Stimulated activated CD4-positive, alpha-beta T cell treated with anti-CD3 and anti-CD28 coated beads, Interleukin-15, amount 100 ng/mL, for 24 hours (primary cell): Measurements from ENCODE around the gene SERGEF.

Source experiments
- DNase-seq: peaks from one replicate; pipeline ENCODE4 v3.0.0-alpha.2; 2020

The SERGEF gene

GRCh38 chr11:17950644-17951043 lies 62.2 kb downstream of the SERGEF start:
- DNase-seq: no peak

- DNase-seq: no peak
Measured at GRCh38 chr11:17948296-17948695, 64.6 kb downstream of the SERGEF start.

DNA sequence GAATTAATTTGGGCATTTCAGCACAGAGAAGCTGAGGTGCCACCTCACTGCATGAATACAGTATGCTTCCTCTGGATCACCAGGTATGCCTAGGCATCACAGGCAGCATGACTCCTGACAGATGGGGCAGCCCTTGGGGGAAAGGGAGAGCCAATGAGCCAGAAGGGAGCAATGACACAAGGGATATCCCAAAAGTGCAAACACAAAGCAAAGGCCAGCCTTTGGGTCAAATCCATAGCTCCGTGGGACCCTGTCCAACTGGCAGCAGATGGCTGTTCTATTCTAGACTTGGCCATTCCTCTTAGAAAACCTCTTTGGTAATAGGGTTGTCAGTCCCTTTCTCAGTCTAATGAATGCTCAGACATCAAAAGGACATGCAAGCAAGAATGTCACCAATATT lies 73.3 kb downstream of the SERGEF start:
- DNase-seq: no peak

DNA sequence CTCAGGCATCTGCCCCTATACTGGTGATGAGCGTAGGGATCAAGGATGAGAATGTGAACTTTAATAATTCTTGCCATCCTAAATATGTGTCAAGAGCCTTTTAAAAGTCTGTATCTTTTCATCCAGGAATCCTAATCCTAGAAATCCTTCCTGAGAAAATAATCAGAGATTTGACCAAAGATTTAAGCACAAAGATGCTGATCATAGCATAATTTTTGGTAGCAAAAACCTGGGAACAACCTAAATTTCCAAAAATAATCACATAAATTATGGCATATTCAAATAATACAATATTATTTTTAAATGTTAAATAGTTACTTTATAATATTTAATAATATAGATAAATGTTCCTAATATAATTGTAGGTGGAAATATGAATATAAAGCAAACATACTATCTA lies 76.1 kb downstream of the SERGEF start:
- no peak for DNase-seq

DNA sequence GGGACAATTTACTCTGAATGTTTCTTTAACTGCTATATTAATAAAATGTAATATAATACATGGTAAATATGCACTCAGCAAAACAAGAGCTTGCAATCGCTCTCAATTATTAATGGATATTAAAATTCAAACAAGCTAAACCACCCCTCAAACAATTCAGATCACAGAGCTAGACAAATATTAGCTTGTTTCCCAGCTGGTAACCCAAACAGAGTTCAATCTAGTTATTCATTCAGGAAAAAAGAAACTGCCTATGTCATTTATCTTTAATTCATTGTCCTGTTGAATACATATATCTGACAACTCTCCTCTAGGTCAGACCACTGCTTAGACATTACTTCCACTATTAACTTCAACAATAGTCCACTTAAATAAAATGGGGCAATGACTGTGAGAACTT lies 78.7 kb downstream of the SERGEF start:
- no peak for DNase-seq

DNA sequence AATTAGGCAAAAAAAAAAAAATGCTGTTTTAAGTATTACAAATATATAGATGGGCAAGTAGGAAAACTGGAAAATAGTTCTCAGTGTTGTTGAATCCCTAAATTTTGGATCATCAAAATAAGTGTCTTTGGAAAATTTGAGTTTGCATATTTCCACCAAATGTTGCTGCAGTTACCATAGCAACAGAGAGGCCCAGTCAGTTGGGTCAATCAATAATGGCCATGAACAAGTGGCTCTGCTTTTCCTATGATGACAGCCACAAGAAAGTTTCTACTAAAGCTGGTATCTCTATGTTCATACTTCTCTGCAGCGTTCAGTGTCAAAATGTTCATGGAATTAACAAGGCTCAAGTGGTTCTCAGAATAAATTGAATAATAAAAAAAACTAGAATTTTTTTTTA lies 79.1 kb downstream of the SERGEF start:
- no peak for DNase-seq

- DNase-seq: no peak
Measured at GRCh38 chr11:17932472-17932871, 80.4 kb downstream of the SERGEF start.

GRCh38 chr11:17931595-17931994 lies 81.3 kb downstream of the SERGEF start:
- no peak for DNase-seq

- no peak for DNase-seq
Measured at GRCh38 chr11:17930544-17931125, 82.2 kb downstream of the SERGEF start.

DNA sequence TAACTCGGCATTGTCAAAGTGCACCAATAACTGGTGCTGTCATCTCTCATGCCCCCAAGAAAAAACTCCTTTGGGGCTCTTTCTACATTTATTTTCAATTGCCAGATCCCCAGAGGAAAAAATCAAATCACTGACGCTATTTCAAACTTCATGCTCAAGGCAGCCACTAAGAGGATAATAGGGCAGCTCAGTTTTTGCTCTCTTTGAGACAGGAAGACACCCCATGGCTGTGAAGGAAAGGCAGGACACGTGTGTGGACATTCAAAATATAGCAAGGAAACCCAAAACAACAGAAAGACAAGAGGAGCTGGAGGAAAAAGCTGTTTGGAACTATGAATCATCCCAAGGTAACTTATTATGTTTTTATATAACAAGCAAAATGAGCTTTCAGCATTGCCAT lies 83.7 kb downstream of the SERGEF start:
- no peak for DNase-seq

GRCh38 chr11:17927681-17928343 lies 85.0 kb downstream of the SERGEF start:
- no peak for DNase-seq

DNA sequence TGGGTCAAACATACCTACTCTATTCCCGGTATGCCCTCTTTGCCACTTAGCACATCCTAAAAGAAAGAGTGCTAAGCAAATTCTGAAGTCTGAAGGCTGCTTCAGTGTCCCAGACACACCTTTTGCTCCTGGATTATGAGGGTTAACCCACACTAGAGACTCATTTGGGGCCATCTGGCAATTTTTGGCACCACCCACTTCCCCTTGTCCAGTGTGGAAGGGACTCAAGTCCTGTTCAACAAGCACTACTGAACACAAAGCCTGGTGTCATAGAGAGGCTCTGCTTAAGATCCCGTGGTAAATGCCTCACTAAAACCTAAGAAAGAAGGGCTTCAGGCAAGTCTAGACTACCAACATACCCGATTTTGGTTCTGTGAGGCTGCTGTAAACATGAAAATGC lies 85.8 kb downstream of the SERGEF start:
- no peak for DNase-seq

DNA sequence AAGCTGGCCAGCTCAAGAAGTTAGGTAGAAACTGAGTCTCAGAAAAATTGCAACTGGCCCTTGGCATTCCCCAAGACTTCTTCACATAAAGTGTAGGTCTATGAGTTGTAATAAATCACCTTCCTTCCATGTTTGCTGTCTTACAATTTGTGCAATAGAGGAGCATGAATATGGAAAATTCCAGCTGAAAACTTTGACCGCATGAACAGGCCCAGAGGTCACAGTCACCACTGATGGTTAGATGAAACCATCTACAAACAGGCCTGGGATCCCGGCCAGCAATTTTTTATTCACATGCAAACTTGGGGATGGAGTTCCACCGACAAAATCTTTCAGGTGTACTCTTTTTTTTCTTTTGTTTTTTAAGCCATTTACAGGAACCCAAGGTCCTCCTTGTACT lies 88.1 kb downstream of the SERGEF start:
- DNase-seq: no peak

DNA sequence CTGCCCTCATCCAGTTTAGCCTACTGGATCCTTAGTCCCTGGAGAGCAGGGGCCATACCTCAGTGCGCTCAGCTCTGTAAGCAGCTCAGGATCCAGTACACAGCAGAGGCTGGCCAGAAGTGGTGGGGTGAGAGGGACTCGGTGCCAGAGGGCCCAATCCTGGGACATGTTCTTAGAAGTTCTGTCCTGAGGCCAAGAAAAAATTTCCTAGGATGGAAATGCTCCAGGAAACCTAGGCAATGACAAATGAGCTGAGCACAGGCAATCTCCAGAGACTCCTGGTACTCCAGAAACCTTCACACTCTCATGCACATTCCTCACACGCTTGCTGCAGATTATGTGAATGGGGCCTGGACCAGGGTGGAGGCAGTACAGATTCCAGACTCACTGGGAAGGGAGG lies 89.6 kb downstream of the SERGEF start:
- DNase-seq: no peak

- no peak for DNase-seq
Measured at GRCh38 chr11:17922416-17922788, 90.4 kb downstream of the SERGEF start.

DNA sequence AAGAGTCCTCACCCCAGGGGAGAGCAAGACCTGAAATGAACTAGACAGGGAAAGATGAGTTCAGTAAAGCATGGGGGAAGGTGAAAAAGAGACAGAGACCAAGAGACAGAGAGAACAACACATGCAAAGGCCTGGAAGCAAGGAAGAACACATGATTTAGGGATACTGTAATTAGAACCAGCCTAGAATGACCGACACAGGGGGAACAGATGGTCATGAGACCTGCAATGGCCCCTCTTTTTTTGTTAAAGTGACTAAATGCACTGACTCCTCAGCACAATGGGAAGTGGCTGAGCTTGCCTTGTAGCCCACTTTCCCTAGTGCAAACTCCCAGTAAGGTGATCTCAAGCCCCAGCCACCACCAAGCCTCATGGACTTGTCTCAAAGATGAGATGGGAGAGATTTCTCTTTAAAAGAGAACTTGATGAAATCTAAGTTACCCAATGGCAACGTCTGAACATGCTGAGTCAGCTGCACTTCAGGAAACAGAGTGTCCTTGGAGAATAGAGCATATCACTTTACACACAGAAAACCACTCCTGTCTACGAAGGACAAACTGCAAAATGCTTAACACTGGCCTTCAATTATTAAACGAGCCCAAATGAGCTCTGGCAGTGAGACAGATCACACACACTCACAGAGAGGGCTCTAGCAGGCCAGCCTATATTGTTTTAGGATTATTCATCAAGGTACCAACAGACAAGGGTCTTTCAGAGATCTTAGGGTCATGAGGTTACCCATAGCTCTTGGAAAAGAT lies 91.0 kb downstream of the SERGEF start:
- DNase-seq: no peak

- no peak for DNase-seq
Measured at GRCh38 chr11:17918049-17918605, 94.7 kb downstream of the SERGEF start.

DNA sequence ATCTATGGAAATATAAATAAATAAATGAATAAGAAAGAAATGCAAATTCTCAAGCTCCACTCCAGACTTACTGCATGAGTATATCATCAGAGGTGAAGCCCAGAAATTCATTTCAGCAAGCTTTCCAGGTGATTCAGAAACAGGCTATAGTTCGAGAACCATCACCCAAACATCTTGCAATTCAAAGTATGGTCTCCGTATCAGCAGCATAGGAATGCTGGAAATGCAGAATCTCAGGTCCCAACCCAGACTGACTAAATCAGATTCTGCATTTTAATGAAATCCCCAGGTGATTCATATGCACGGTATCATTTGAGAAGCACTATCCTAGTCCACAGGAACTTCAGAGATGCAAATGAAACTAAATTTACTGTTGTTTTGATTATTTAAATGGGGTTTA lies 95.3 kb downstream of the SERGEF start:
- no peak for DNase-seq

- DNase-seq: no peak
Measured at GRCh38 chr11:17915500-17916143, 97.2 kb downstream of the SERGEF start.

GRCh38 chr11:17914957-17915356 lies 97.9 kb downstream of the SERGEF start:
- no peak for DNase-seq

DNA sequence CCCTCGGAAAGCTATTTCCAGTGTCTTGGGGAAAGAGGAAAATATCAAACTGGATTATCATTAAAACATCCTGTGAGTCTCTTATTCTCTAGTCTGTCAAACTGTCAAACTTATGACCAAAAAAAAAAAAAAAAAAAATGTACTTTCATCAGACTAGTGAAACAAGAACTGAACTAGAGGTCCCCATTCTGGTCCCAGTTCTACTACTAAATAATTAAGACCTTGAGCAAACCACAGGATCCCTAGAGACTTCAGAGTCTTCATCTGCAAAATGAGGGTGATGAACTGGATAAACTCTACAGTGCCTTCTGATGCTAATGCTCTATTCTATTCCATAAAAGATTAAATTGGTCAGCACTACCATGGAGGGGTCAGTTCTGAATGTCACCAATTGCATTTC lies 105.8 kb downstream of the SERGEF start:
- DNase-seq: no peak

DNA sequence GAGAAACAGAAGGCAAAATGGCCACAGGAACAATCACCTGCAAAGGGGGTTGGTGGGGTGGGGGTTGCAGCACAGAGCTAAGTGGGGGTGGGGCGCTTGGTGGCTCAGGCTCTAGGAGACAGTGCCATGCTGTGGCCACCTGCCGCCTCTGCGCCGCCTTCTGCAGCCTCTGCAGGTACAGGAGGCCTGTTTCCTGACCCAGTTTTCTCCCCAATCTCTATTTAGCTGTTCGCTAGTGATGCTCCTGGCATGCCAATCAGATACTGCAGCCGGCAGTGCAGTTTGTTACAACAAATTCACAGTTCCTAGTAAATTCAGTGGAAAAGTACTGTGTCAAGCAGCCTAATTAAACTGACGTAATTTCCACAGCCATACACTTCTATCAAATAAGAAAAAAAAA lies 106.4 kb downstream of the SERGEF start:
- peak; percentile 8 for DNase-seq

DNA sequence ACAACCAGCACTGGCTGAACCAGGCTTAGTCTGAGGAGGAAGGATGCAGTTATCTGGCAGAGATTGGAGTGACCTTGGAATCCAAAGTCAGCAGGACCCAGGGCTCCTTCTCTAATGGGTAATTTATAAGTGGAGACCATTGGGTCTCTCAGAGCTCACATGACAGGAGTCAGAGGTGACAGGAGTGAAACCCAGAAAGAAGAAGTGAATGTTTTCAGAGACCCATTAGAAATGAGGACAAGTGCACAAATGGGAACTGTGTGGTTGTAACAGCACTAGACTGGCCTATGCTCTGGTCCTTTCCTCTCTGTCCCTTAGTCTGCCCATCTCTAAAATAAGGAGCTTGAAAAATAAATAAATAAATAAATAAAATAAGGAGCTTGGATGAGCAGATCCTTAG lies 107.4 kb downstream of the SERGEF start:
- DNase-seq: no peak

DNA sequence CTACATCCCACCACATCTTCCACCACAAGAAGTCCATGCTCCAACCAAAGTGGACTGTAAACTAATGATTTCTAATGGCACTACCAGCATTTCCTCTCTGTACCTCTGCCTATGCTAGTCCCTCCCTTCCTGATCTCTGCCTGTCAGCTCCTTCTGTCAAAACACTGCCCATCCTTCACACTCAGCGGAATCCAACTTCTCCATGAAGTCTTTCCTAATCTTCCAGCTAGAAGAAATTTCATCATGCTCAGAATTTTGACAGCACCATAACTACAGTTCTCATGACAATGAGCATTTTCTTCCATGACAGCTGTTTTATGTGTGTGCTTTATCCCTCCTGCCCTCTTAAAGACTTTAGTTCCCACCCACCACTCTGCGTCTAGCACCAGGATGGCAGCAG lies 111.4 kb downstream of the SERGEF start:
- DNase-seq: no peak
